Measurements from ENCODE around the gene AMMECR1. TPM values are rescaled to one million over a fixed set of nuclear protein-coding genes. Genes with fewer than 3 reads are reported as not detected.

Gene AMMECR1
- total RNA-seq, 1 donor from 2014 or later: 16.7 TPM

- no peak overlapping the region for H3K4me3 ChIP-seq (ENCODE audit: low read depth, low read length)
- DNase-seq (ENCODE audit: low read depth): no peak
- TF ChIP-seq CTCF (conservative IDR thresholded peaks at IDR 0.05; ENCODE audit: low read depth, low read length): no peak
Observed at GRCh38 chrX:110175696-110176095, 142.2 kb downstream of the AMMECR1 start.

- no peak for TF ChIP-seq CTCF (conservative IDR thresholded peaks at IDR 0.05; ENCODE audit: low read depth, low read length)
- H3K4me3 ChIP-seq (ENCODE audit: low read depth, low read length): no peak overlapping the region
- no peak for DNase-seq (ENCODE audit: low read depth)
Observed at GRCh38 chrX:110175146-110175545, 142.7 kb downstream of the AMMECR1 start.

GRCh38 chrX:110173192-110174175 is 144.4 kb downstream of the AMMECR1 start:
- no peak for DNase-seq (ENCODE audit: low read depth)

GRCh38 chrX:110172215-110172614 is 145.7 kb downstream of the AMMECR1 start:
- no peak overlapping the region for H3K4me3 ChIP-seq (ENCODE audit: low read depth, low read length)
- TF ChIP-seq CTCF (conservative IDR thresholded peaks at IDR 0.05; ENCODE audit: low read depth, low read length): no peak
- DNase-seq (ENCODE audit: low read depth): no peak

More at GRCh38 chrX:110173192-110174175, 144.4 kb downstream of the AMMECR1 start:
- TF ChIP-seq CTCF (conservative IDR thresholded peaks at IDR 0.05; ENCODE audit: low read depth, low read length): no peak
- H3K4me3 ChIP-seq (ENCODE audit: low read depth, low read length): no peak overlapping the region

- H3K4me3 ChIP-seq (ENCODE audit: low read depth, low read length): no peak overlapping the region
- no peak for TF ChIP-seq CTCF (conservative IDR thresholded peaks at IDR 0.05; ENCODE audit: low read depth, low read length)
- no peak for DNase-seq (ENCODE audit: low read depth)
Observed at GRCh38 chrX:110171442-110171841, 146.4 kb downstream of the AMMECR1 start.

- DNase-seq (ENCODE audit: low read depth): no peak
- no peak for TF ChIP-seq CTCF (conservative IDR thresholded peaks at IDR 0.05; ENCODE audit: low read depth, low read length)
Observed at GRCh38 chrX:110170029-110170428, 147.9 kb downstream of the AMMECR1 start.

More at GRCh38 chrX:110170029-110170428, 147.9 kb downstream of the AMMECR1 start:
- H3K4me3 ChIP-seq (ENCODE audit: low read depth, low read length): no peak overlapping the region
